Activated T-cell treated with anti-CD3 and anti-CD28 coated beads, Interleukin-2, amount 50 U/mL, for 48 hours (primary cell): ENCODE data around the gene C11orf16.

Experiments
- DNase-seq, 2 experiments: peaks; one replicate each; pipeline ENCODE4 v3.0.0-alpha.2; 2020

The C11orf16 gene

GRCh38 chr11:8878771-8879170 is 54.0 kb downstream of the C11orf16 start:
- no peak for DNase-seq

GRCh38 chr11:8873741-8874405 is 58.9 kb downstream of the C11orf16 start:
- no peak for DNase-seq

GRCh38 chr11:8871962-8872361 is 60.8 kb downstream of the C11orf16 start:
- DNase-seq = no peak

GRCh38 chr11:8871171-8871775 is 61.5 kb downstream of the C11orf16 start:
- no peak for DNase-seq

GRCh38 chr11:8870411-8871170 is 62.2 kb downstream of the C11orf16 start:
- peak; percentile 22 to 38 for DNase-seq
